ENCODE results near the gene SWT1.
A peak's percentile ranks its signal among the peaks of the same experiment; 100 is the strongest.

SWT1 gene

DNA sequence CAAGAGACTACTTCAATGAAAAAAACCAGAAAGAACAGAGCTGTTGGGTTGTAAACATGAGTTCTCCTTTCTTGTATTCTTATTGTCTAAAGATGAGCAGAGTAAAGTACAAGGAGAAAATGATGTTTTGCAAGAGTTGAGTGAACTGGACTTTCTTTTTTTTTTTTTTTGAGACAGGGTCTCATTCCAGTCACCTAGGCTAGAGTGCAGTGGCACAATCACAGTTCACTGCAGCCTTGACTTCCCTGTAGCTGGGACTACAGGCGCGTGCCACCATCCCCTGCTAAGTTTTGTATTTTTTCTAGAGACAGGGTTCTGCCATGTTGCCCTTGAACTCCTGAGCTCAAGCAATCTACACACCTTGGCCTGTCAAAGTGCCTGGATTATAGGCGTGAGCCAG is 167.2 kb downstream of the SWT1 start:
- no peak for DNase-seq

DNA sequence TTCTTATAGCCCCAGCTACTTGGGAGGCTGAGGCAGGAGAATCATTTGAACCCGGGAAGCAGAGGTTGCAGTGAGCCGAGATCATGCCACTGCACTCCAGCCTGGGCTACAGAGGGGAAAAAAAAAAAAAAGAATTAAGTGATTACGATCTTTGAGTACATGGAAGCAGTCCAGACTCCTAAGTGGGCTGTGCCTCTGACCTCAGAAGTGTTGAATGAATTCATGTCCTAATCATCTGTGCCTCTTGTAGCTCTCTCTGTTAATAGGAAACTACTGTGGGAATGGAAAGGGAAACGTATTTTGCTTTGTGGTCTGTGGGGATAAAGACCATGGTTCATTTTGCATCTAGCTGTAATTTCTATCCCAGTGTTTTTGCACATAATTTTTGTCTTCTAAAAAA is 168.4 kb downstream of the SWT1 start:
- peak; percentile 47 for DNase-seq

DNA sequence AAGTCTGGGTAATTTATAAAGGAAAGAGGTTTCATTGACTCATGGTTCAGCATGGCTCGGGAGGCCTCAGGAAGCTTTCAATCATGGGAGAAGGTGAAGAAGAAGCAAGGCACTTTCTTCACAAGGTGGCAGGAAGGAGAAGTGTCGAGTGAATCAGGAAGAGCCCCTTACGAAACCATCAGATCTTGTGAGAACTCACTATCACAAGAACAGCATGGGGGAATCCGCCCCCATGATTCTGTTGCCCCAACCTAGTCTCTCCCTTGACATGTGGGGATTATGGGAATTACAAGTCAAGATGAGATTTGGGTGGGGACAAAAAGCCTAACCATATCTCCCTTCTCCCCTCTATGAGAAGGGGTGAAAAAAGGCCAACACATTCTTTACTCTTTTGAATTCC is 171.3 kb downstream of the SWT1 start:
- DNase-seq: no peak

DNA sequence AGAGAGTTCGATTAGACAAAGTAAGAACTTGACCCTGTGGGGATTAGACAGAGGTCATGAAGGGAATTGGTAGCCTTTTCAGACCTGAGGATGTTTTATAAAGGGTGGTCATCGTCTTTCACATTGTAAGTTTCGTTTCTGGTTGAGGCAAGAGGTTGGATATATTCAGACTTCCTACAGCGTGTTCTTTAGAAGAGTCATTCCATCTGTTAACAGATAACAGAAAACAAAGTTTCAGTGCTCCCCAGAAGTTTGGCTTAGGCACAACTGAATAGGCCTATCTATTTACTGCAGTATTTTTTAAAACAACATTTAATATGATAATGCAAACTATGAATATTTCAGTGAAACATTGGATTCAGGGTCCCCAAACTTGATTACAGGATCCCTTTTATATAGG is 177.2 kb downstream of the SWT1 start:
- DNase-seq: no peak

DNA sequence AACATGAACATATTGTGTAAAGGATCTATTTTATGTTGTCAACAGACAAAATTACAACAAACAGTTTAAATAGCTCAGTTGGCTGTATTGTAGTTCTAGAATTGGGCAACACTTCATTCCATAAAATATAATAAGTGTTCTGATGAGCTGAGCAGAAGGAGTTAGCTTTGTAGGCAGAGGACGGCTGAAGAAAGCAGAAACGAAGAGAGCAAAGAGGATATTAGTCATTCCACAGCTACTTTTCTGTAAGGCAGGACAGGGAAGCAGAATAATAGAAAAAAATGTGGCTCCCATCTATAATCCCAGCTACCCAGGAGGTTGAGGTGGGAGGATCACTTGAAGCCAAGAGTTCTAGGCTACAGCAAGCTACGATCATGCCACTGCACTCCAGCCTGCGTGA is 180.3 kb downstream of the SWT1 start:
- DNase-seq: no peak

DNA sequence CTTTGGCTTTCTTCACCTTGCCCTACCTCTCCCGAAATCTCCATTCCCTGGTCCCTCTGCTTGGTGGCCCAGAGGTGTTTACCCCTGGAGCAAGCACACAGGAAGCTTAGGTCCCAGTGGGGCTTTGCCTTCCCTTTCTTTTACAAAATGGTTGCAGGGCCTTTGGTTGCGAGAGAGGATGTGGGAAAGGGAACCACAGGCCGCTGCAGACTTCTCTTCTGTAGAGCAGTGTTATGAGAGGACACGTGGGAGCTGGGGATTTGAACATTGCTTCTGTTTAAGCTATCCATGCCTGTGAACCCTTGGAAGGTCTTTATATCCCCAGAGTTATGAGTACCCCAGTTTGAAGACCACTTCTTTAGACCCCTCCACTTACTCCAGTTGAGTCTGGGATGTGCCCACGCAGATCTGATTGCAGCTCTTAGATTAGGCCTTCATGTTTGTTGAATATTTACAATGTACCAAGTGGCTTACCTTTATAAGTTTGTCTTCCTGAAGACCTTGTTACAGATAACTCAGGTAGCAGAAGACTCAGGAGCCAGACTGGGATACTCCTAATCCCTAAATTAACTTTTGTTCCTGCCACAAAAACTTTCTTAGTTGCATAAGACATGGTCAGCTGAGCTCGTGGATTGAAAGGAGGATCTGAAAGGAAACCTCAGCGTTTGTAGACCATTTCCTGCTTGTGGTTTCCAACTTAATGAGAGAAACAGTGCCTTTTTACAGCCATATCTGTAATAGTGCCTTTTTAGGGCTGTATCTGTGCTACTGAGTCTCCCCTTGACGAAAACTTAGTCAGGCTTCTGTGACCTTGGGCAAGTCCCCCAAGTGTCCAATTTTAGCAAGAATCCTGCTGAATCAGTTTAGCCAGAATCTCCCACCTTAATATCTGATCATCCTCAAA is 182.0 kb downstream of the SWT1 start:
- DNase-seq: no peak

DNA sequence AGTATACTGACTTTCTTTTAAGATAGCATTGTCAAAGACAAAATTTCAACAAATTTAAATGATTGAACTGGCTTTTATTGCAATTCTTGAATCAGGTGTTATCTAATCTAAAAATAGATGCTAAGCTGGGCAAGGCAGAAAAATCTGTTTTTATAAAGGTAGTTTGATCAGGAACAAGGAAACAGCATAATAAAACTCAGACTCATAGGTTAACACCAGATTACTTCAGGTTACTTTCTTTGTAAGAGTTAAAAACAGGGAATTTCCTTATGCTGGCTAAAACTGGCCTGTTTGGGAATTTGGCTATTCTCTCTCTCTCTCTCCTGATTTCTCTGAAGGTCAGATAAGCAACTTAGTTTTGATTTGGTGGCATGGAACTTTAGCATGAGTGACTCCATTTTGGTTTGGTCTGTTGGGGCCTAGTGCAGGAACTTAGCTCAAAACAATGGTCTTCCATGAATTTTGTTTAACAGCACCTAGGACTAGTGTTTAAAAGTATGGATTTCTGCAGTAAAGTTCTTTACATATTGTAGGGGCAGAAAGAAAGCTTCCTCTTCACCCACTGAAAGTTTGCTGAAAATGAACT is 184.3 kb downstream of the SWT1 start:
- no peak for DNase-seq
